HG02973 (cell line): Measurements from ENCODE around the gene CDON.

Experiments
- ATAC-seq: cut with Tn5 transposase; IDR thresholded peaks from one replicate; pipeline ENCODE4 v1.9.1; 2021; ENCODE audit warnings: moderate library complexity; ENCODE audit not compliant: unreplicated experiment

The CDON gene

DNA sequence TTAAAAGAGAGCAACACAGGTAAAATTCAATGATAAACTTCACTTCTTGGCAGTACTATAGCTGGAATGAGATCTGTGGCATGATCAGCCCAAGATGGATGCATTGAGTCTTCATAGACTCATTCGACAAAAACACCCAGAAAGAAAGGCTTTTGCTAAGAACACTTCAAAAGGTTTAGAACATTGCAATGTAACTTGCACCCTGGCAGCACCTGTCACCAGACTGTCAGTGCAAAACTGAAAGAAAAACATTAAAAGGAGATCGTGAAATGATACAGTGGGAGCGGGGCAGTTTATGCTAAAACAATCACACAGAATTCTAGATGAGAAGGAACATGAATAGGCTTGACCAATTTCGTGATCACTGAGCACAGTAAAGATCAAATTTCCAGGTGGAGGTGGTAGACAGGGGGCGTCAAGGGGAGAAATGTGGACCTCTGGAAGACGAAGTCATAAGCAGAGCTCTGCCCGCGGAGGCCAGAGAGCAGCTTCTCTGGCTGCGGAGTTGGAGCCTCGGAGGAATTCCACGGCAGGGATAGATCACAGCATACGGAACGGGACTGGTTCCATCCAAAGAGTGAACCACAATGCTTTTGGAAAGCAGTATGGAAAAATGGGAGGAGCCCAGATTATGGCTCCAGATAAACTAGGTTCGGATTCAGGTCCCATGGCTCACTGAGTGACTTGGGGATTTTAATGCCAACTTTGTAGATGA is 104.9 kb downstream of the CDON start:
- no peak for ATAC-seq

DNA sequence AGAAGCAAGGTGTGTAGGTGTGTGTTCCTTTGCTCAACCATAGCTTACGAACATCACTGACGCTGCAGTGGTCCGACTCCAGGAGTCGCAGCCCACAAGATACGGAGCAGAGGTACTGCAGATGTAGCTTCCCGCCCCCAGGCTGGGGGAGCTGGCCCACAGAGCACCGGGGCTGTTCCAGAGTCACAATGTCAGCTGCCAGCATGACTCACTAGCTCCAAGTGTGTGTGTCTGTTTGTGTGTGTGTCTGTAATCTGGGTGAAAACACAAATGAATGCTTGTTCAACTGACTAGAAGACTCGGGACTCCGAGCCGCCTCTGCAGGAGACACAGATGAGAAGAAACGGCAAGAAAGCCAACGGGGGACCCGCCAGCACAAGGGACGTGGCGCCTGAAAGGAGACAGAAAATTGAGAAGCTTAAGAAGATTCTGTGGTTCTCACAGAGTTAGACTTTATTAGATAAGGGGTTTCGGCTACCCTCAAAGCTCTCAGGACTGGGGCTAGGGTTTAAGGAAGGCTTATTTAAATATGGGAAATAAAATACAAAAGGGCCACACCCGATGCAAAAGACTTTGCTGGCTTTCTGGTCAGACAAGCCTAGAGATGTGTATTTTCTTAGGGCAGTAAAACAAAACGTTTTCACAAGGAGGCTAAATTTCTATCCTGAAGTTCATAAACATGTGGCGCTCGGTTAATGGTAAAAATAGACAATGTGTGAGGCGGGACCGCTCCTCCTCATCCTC is 106.1 kb downstream of the CDON start:
- ATAC-seq = no peak

DNA sequence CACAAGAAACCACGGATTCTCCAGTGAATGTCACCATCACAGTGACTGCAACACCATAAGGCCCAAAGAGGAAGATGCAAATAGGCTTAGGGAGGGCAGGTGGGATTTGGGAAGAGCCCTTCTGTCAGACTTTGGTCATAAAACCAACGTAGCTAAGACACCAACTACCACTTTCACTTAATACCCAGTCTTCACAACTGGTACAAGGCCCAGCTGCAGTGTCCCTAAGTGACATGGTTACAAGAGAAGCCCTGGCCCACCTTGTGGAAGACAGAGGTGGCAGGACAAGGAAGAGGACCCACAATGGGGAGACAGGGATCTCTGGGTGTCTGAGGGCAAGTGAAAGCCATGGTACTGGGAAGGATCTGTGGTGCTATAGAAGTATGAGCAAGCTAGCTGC is 106.8 kb downstream of the CDON start:
- no peak for ATAC-seq

- ATAC-seq = no peak
Observed at GRCh38 chr11:125954945-125955640, 107.6 kb downstream of the CDON start.

GRCh38 chr11:125954123-125954944 is 108.3 kb downstream of the CDON start:
- ATAC-seq = no peak

GRCh38 chr11:125953401-125953935 is 109.2 kb downstream of the CDON start:
- ATAC-seq = no peak

- no peak for ATAC-seq
Observed at GRCh38 chr11:125952973-125953372, 109.7 kb downstream of the CDON start.

- ATAC-seq = no peak
Observed at GRCh38 chr11:125952559-125952958, 110.1 kb downstream of the CDON start.

DNA sequence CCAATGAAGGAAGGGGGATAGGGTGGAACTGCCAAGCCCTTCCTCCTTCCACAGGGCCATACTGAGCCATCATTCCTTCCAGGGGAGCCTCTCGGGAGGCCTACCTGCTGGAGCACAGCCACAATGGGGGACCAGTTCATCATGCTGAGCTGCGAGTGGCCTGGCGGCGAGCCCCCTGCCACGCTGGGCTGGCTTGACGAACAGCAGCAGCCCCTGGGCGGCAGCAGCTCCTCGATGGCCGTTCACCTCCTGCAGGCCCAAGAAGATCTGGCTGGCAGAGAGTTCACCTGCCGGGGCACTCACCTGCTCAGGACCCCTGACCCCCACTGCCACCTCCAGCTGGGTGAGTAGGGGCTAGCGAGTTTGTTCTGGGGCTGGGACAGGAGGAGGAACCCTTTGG is 110.9 kb downstream of the CDON start:
- ATAC-seq = no peak

- ATAC-seq = no peak
Observed at GRCh38 chr11:125950696-125951651, 111.7 kb downstream of the CDON start.

DNA sequence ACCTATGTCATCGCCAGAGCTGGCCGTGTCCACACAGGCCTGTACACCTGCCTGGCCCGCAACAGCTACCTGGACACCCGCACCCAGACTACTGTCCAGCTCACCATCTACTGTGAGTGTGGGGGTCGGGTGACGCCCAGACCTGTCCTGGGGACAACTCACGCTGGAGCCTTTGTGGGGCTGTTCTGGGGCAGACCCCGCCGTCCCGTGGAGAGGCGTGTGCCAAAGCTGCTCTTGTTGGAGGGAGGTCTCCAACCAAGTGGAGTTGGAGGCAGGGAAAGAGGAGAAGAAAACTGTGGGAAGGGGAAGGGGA is 112.5 kb downstream of the CDON start:
- no peak for ATAC-seq

DNA sequence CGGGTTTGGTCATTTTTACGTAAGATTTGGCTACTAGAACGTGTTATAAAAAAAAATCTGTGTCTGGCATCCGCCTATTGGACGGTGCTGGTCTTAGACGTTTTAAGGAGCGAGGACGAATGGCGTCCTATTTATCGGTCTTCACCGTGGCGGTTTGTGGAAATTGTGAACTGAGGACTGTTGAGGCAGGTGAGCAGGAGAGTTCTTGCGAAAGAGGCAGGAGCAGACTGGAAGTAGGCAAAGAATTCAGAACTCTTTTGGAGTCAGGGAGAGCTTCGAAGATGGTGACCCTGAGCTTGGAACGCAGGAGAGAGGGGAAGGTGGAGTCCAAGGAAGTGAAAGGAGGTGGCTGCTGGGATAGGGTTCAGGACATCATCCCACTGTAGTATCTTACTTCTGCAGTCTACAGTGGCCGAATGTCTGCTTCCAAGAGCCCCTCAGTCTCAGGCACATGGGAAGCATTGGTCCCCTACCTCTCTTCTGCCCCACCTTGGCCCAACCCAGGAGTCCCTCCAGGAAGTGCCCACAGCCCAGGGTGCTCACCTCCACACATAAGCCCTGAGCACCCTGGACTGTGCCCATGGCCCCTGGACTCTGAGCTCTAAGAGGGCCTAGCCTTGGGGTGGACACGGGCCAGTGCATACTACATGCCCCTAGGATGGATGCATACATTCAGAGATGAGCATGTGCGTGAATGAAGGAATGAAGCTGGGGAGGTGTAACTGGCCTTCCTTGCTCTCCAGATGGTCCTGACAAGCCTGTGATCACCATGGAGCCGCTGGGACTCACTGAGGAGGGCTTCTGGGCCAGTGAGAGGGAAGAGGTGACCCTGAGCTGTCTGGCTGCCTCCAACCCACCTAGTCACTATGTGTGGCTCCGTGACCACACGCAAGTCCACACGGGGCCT is 113.1 kb downstream of the CDON start:
- ATAC-seq = no peak

DNA sequence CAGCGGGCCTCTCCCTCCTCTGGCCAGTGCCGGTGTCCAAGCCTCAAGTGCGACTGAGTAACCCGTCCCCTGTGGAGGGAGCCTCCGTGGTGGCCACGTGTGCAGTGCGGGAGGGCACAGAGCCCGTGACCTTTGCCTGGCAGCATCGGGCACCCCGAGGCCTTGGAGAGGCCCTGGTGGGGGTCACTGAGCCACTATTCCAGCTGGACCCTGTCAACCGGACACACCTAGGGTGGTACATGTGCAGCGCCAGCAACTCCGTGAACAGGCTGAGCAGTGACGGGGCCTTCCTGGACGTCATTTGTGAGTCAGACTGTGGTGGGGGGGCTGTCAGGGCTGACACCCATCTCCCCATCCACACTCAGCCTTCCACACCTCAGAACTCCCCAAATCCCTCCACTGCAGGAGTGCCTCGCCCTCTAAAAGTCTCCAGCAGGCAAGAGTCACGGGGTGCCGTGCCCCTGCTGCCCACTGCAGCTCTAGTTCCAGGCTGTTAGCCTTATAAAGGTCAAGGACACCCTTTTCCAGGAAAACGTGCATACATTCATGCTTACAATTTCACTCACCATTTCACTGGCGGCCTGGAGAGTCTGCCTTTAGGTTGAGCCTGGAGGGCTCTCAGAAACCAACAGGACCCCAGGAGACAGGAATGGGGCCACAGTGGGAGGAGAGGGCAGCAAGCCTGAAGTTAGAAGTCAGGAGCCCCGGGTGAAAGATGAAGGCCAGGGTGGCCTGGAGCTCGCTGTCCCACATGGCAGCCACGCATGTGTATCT is 114.2 kb downstream of the CDON start:
- ATAC-seq = no peak

- no peak for ATAC-seq
Observed at GRCh38 chr11:125947419-125948277, 115.0 kb downstream of the CDON start.

GRCh38 chr11:125946712-125947418 is 115.8 kb downstream of the CDON start:
- no peak for ATAC-seq

GRCh38 chr11:125945797-125946520 is 116.7 kb downstream of the CDON start, which contains the start of gene VSIG10L2:
TSS of gene VSIG10L2 (plus strand) at chr11:125946044. CDS start at chr11:125946056, 12 bp downstream.
- ATAC-seq = no peak
